A549 (cell line): ENCODE data around the gene PPP1R2C. TPM values are rescaled to one million over a fixed set of nuclear protein-coding genes. Genes with fewer than 3 reads are reported as not detected.

ENCODE experiments used
- ATAC-seq, 2 experiments: fragments of 200-7000 bp in 1 of 2; fragments of >200 bp in 1 of 2; cut with Nextera tagmentation in 1 of 2; cut with Tn5 transposase in 1 of 2; 3 replicates each; pipeline versions ENCODE4 v1.8.0 to v1.9.1; 2018 to 2020; ENCODE audit warnings: mild to moderate bottlenecking in 1 of 2, moderate library complexity in 1 of 2
- CTCF ChIA-PET: fragments of 300-600 bp; sonication (Branson Sonifier 250); formaldehyde crosslinking; extraction: SDS; loops from one replicate; lab custom pipeline; 2021; ENCODE audit warnings: antibody characterized with exemption, inconsistent platforms; lab: Yijun Ruan, JAX
- POLR2A ChIA-PET: fragments of 350-600 bp; formaldehyde crosslinking; extraction: SDS; loops from one replicate; lab custom pipeline; 2021; ENCODE audit warnings: antibody characterized with exemption, inconsistent platforms; lab: Yijun Ruan, JAX
- DNase-seq, 2 experiments: peaks; one replicate each; pipeline versions ENCODE4 v3.0.0 to v3.0.0-alpha.2; 2011 to 2016; ENCODE audit warnings: low read depth in 1 of 2, low spot score in 1 of 2
- FAIRE-seq: peaks from 2 replicates; lab custom pipeline; 2011; peaks lifted over from hg19 to GRCh38; lab: Jason Lieb, UNC
- H3K27ac ChIP-seq, 2 experiments: fragments of >200 bp; sonication (Bioruptor Twin); formaldehyde crosslinking; 3 replicates each; pipeline ENCODE4 v1.5.1; 2016 to 2017
- H3K4me1 ChIP-seq: fragments of >200 bp; sonication (Bioruptor Twin); formaldehyde crosslinking; 3 replicates; pipeline ENCODE4 v1.6.1; 2016
- H3K4me2 ChIP-seq: fragments of >200 bp; sonication (Bioruptor Twin); formaldehyde crosslinking; 3 replicates; pipeline ENCODE4 v1.6.1; 2016
- H3K4me3 ChIP-seq: fragments of >200 bp; sonication (Bioruptor Twin); formaldehyde crosslinking; 3 replicates; pipeline ENCODE4 v1.5.1; 2016
- H3K9me3 ChIP-seq: fragments of >200 bp; sonication (Bioruptor Twin); formaldehyde crosslinking; 3 replicates; pipeline ENCODE4 v1.6.1; 2016
- ATOH8 ChIP-seq: fragments of 250-450 bp; sonication (Bioruptor Pico); IDR thresholded peaks from 2 replicates; pipeline ENCODE4 v1.5.0; 2020; ENCODE audit warnings: low read depth, mild to moderate bottlenecking, moderate library complexity
- BHLHE40 ChIP-seq: IDR thresholded peaks from 2 replicates; pipeline ENCODE4 v1.6.1; 2012; ENCODE audit warnings: low read depth, low read length, inconsistent platforms
- CBX8 ChIP-seq: fragments of 200-600 bp; sonication (generic); IDR thresholded peaks from 2 replicates; pipeline ENCODE4 v1.6.1; 2016
- CEBPB ChIP-seq, 2 experiments: fragments of >200 bp in 1 of 2; sonication (Bioruptor Twin) in 1 of 2; formaldehyde crosslinking in 1 of 2; IDR thresholded peaks; 2 replicates each; pipeline ENCODE4 v1.6.1; 2012 to 2016
- CHD2 ChIP-seq: fragments of 150-350 bp; IDR thresholded peaks from 2 replicates; pipeline ENCODE4 v1.6.1; 2014; ENCODE audit warnings: low read length; ENCODE audit not compliant: partially characterized antibody
- ESRRA ChIP-seq: fragments of 150-350 bp; IDR thresholded peaks from 2 replicates; pipeline ENCODE4 v1.6.1; 2014; ENCODE audit warnings: mild to moderate bottlenecking, low read length, borderline replicate concordance
- GATA3 ChIP-seq: IDR thresholded peaks from 2 replicates; pipeline ENCODE4 v1.6.1; 2012; ENCODE audit warnings: borderline replicate concordance
- HDAC2 ChIP-seq: fragments of 200-600 bp; sonication (generic); IDR thresholded peaks from 2 replicates; pipeline ENCODE4 v1.6.1; 2016
- HES2 ChIP-seq: fragments of >200 bp; sonication (Bioruptor Twin); formaldehyde crosslinking; IDR thresholded peaks from 2 replicates; pipeline ENCODE4 v1.6.1; 2016
- HEYL ChIP-seq: fragments of 250-450 bp; sonication (Bioruptor Pico); IDR thresholded peaks from 2 replicates; pipeline ENCODE4 v1.8.0; 2021; ENCODE audit warnings: mild to moderate bottlenecking, moderate library complexity
- HOXB13 ChIP-seq: fragments of 250-450 bp; sonication (Bioruptor Pico); IDR thresholded peaks from 2 replicates; pipeline ENCODE4 v1.5.0; 2020; ENCODE audit warnings: low read depth, mild to moderate bottlenecking, moderate library complexity
- HOXB5 ChIP-seq: fragments of 250-450 bp; sonication (Bioruptor Pico); IDR thresholded peaks from 2 replicates; pipeline ENCODE4 v1.5.0; 2020; ENCODE audit warnings: mild to moderate bottlenecking, moderate library complexity
- JUNB ChIP-seq: fragments of >200 bp; sonication (Bioruptor Twin); formaldehyde crosslinking; IDR thresholded peaks from 2 replicates; pipeline ENCODE4 v1.6.1; 2016
- KDM1A ChIP-seq: fragments of 200-600 bp; sonication (generic); IDR thresholded peaks from 2 replicates; pipeline ENCODE4 v1.6.1; 2016; ENCODE audit warnings: low read depth, mild to moderate bottlenecking
- KDM5A ChIP-seq: fragments of 200-600 bp; sonication (generic); IDR thresholded peaks from 2 replicates; pipeline ENCODE4 v1.6.1; 2016; ENCODE audit warnings: antibody characterized with exemption, mild to moderate bottlenecking
- MAZ ChIP-seq: fragments of 150-350 bp; IDR thresholded peaks from 2 replicates; pipeline ENCODE4 v1.6.1; 2014; ENCODE audit warnings: antibody characterized with exemption, low read depth, low read length, borderline replicate concordance
- NFE2L2 ChIP-seq: fragments of 150-350 bp; conservative IDR thresholded peaks from 2 replicates; pipeline ENCODE4 v1.6.1; 2014; ENCODE audit warnings: low read length
- PHF8 ChIP-seq: fragments of 200-600 bp; sonication (generic); IDR thresholded peaks from 2 replicates; pipeline ENCODE4 v1.6.1; 2016; ENCODE audit warnings: low read depth, mild to moderate bottlenecking, antibody characterized with exemption, moderate library complexity, borderline replicate concordance
- POLR2AphosphoS2 ChIP-seq: conservative IDR thresholded peaks from 2 replicates; pipeline ENCODE4 v1.6.1; 2012; ENCODE audit warnings: low read length, improper control_type of control experiment, inconsistent platforms
- RCOR1 ChIP-seq: fragments of 150-350 bp; IDR thresholded peaks from 2 replicates; pipeline ENCODE4 v1.6.1; 2014; ENCODE audit warnings: antibody characterized with exemption, low read length, low read depth
- RFX5 ChIP-seq: fragments of 450-650 bp; IDR thresholded peaks from 2 replicates; pipeline ENCODE4 v1.7.1; 2014; ENCODE audit warnings: antibody characterized with exemption, mild to moderate bottlenecking, moderate library complexity
- RNF2 ChIP-seq: fragments of 200-600 bp; sonication (generic); IDR thresholded peaks from 2 replicates; pipeline ENCODE4 v1.6.1; 2016; ENCODE audit warnings: low read depth, mild to moderate bottlenecking, antibody characterized with exemption, moderate library complexity, borderline replicate concordance
- TFCP2L1 ChIP-seq: fragments of 250-450 bp; sonication (Bioruptor Pico); IDR thresholded peaks from 2 replicates; pipeline ENCODE4 v1.5.0; 2021; ENCODE audit warnings: mild to moderate bottlenecking
- ZC3H11A ChIP-seq: fragments of 450-650 bp; IDR thresholded peaks from 2 replicates; pipeline ENCODE4 v1.6.1; 2014; ENCODE audit warnings: antibody characterized with exemption, mild to moderate bottlenecking
- ZFP36 ChIP-seq: fragments of 450-650 bp; IDR thresholded peaks from 2 replicates; pipeline ENCODE4 v1.6.1; 2014; ENCODE audit warnings: borderline replicate concordance; ENCODE audit not compliant: partially characterized antibody
- ZNF302 ChIP-seq: fragments of 250-450 bp; sonication (Bioruptor Pico); IDR thresholded peaks from 2 replicates; pipeline ENCODE4 v1.9.0; 2021; ENCODE audit warnings: inconsistent platforms, mild to moderate bottlenecking, moderate library complexity
- ZSCAN20 ChIP-seq: fragments of 250-450 bp; sonication (Bioruptor Pico); IDR thresholded peaks from 2 replicates; pipeline ENCODE4 v1.8.0; 2022; ENCODE audit warnings: mild to moderate bottlenecking, moderate library complexity
- WGBS: methylation state at CpG from one replicate; pipeline ENCODE4 v1.1.6; 2017; ENCODE audit errors: missing lambda C conversion rate; 5-methylcytosine and 5-hydroxymethylcytosine counted together
- polyA plus RNA-seq, 4 experiments: library from polyadenylated mRNA; depleted of rRNA in 3 of 4; stranded (reverse); fragments of >200 nt; fragmentation: RNase III in 1 of 4; extraction: RNeasy Plus Mini Kit Qiagen cat#74134 plus additional on column Dnase treatment in 1 of 4; gene quantifications; 2 replicates in 3 of 4; 3 replicates in 1 of 4; pipeline ENCODE4 v1.2.3, GENCODE V29; 2011 to 2017
- TF ChIP-seq, protein P1 (sequence below): IDR thresholded peaks from 2 replicates; pipeline ENCODE4 v1.6.1; 2012; ENCODE audit warnings: low read depth, borderline replicate concordance

Gene PPP1R2C
- polyA plus RNA-seq, 2 of the 4 experiments (the other 2 are of a cell fraction), result not detected

GRCh38 chrX:42748067-42748850 lies 29.7 kb downstream of the PPP1R2C start:
- DNase-seq (no peak), ATAC-seq (no peak), FAIRE-seq (peak; percentile 46)
- Histone ChIP-seq H3K4me2 (no peak overlapping the region), H3K4me1 (no peaks in the 10 kb centered on the region), H3K9me3 (no peaks in the 10 kb centered on the region), H3K4me3 (no peak overlapping the region), H3K27ac (no peak overlapping the region)
- TF ChIP-seq JUNB (no peak), ZSCAN20 (CRISPR knock-in tag) (no peak), KDM1A (no peak), TFCP2L1 (no peak), HDAC2 (no peak)
- CTCF ChIA-PET, result no interaction called here
- 18% methylated on average over 5 of the region's 5 CpGs for WGBS
- POLR2A ChIA-PET, result no interaction called here

DNA sequence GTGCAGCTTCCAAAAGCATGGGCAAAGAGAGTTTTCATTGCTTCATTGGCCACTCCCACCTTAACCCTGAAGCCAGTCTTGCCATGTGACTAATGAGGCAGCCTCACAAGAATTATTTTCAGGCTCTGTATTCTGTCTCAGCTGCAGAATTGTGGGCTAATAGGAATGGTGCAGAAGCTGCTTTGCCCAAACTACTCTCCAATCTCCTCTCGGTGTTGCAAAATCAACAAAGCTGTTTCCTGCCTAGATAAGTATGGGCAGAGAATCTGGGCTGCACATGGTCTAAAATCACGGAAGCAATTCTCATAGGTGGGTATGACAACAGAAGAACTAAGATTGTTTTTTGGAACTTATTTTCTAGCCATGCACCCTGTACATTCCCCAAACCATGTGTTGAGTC lies 31.4 kb downstream of the PPP1R2C start:
- WGBS, result 15% methylated on average over 2 of the region's 2 CpGs
- TF ChIP-seq CBX8 (no peak), GATA3 (no peak), HEYL (CRISPR knock-in tag) (no peak), RFX5 (no peak), PHF8 (no peak), KDM1A (no peak), RNF2 (no peak), RCOR1 (no peak), HES2 (no peak), KDM5A (no peak), ZC3H11A (no peak), CHD2 (no peak), HOXB5 (no peak), ZSCAN20 (CRISPR knock-in tag) (no peak), ESRRA (no peak)
- H3K27ac ChIP-seq, result no peak overlapping the region
- H3K4me3 ChIP-seq, result no peak overlapping the region
- no peak overlapping the region for H3K4me2 ChIP-seq
- CTCF ChIA-PET, result no interaction called here
- H3K9me3 ChIP-seq, result no peaks in the 10 kb centered on the region
- POLR2A ChIA-PET, result no interaction called here
- no peak for ATAC-seq
- DNase-seq, result no peak
- H3K4me1 ChIP-seq, result no peaks in the 10 kb centered on the region
- FAIRE-seq, result no peak

DNA sequence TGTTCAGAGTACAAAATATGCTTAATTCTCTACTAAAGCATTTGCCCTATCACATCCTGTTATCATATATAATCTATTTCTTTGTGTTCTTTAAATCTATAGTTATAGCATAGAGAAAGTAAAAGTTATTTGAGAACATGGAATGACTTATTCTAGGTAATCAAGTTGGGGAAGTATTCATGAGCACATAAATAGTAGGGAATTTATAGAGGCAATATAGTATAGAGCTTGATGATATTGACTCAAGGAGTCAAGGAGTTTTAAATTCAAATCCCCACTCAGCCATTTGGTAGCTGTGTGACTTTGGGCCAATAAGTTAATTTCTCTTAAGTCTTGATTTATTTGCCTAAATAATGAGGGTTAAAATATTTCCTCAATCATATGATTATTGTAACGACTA lies 37.5 kb downstream of the PPP1R2C start:
- H3K9me3 ChIP-seq, result no peaks in the 10 kb centered on the region
- WGBS, result 0% methylated on average over 1 of the region's 1 CpG
- TF ChIP-seq NFE2L2 (no peak), BHLHE40 (no peak), GATA3 (no peak), CBX8 (no peak), ZFP36 (no peak), HOXB13 (CRISPR knock-in tag) (no peak), MAZ (no peak), ATOH8 (CRISPR knock-in tag) (no peak), HES2 (no peak), ZNF302 (CRISPR knock-in tag) (no peak), CEBPB (IDR thresholded peaks at IDR 0.05) (no peak), POLR2AphosphoS2 (no peak), KDM5A (no peak), HOXB5 (no peak)
- TF ChIP-seq, protein P1, sequence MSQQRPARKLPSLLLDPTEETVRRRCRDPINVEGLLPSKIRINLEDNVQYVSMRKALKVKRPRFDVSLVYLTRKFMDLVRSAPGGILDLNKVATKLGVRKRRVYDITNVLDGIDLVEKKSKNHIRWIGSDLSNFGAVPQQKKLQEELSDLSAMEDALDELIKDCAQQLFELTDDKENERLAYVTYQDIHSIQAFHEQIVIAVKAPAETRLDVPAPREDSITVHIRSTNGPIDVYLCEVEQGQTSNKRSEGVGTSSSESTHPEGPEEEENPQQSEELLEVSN, result no peak

More for the DNA sequence above, 37.5 kb downstream of the PPP1R2C start:
- DNase-seq (no peak), ATAC-seq (no peak), FAIRE-seq (peak; percentile 49)
- Histone ChIP-seq H3K27ac (no peak overlapping the region), H3K4me1 (no peaks in the 10 kb centered on the region), H3K4me3 (no peak overlapping the region), H3K4me2 (no peak overlapping the region)
- CTCF ChIA-PET, result no interaction called here
- POLR2A ChIA-PET, result no interaction called here
